Measurements from ENCODE around the gene C5orf24. TPM values are rescaled to one million over a fixed set of nuclear protein-coding genes. Genes with fewer than 3 reads are reported as not detected.
"Not testable (repeated sequence)": the region's sequence is repeated elsewhere in the genome, so short reads cannot be mapped to it uniquely, and the experiment has no call there.

C5orf24 gene
- polyA plus RNA-seq (ENCODE audit: insufficient read depth in 1 of 5, insufficient read length in 5 of 5, low replicate concordance in 1 of 5): 100 to 1,000 TPM in 1 of 5 donors, 10 to 100 TPM in 4; 64.3 to 109 (median 81.8) TPM
- long read RNA-seq, donor 1, full-length matches to known transcripts: 51 of 96 reads
- long read RNA-seq, donor 1, partial matches to known transcripts: 45 of 96 reads
- long read RNA-seq, donor 1, other reads (novel, unspliced or antisense): 0 of 96 reads
- long read RNA-seq, donor 2, full-length matches to known transcripts: 29 of 29 reads
- long read RNA-seq, donor 2, partial matches to known transcripts: 0 of 29 reads
- long read RNA-seq, donor 2, other reads (novel, unspliced or antisense): 0 of 29 reads
- long read RNA-seq, donor 3, full-length matches to known transcripts: 20 of 20 reads
- long read RNA-seq, donor 3, partial matches to known transcripts: 0 of 20 reads
- long read RNA-seq, donor 3, other reads (novel, unspliced or antisense): 0 of 20 reads
- long read RNA-seq, donor 4, full-length matches to known transcripts: 21 of 26 reads
- long read RNA-seq, donor 4, partial matches to known transcripts: 5 of 26 reads
- long read RNA-seq, donor 4, other reads (novel, unspliced or antisense): 0 of 26 reads
- long read RNA-seq, donor 5, full-length matches to known transcripts: 55 of 107 reads
- long read RNA-seq, donor 5, partial matches to known transcripts: 52 of 107 reads
- long read RNA-seq, donor 5, other reads (novel, unspliced or antisense): 0 of 107 reads
- long read RNA-seq, donor 6, full-length matches to known transcripts: 37 of 37 reads
- long read RNA-seq, donor 6, partial matches to known transcripts: 0 of 37 reads
- long read RNA-seq, donor 6, other reads (novel, unspliced or antisense): 0 of 37 reads
- long read RNA-seq, donor 7, full-length matches to known transcripts: 26 of 26 reads
- long read RNA-seq, donor 7, partial matches to known transcripts: 0 of 26 reads
- long read RNA-seq, donor 7, other reads (novel, unspliced or antisense): 0 of 26 reads
- long read RNA-seq, donor 8, full-length matches to known transcripts: 13 of 13 reads
- long read RNA-seq, donor 8, partial matches to known transcripts: 0 of 13 reads
- long read RNA-seq, donor 8, other reads (novel, unspliced or antisense): 0 of 13 reads

- DNase-seq: peak; percentile 97 to 98
These were observed at the start of gene C5orf24 for GRCh38 chr5:134845852-134846640. C5orf24 (plus strand) TSS chr5:134845968; CDS start chr5:134854901, 8,933 bp downstream.

GRCh38 chr5:134798468-134798867, 47.3 kb upstream of the C5orf24 start:
- no peak for DNase-seq

GRCh38 chr5:134803821-134804220, 41.9 kb upstream of the C5orf24 start:
- DNase-seq: no peak

- no peak for DNase-seq
These were observed 32.4 kb upstream of the C5orf24 start for GRCh38 chr5:134813407-134813806.

- DNase-seq: no peak
These were observed 31.9 kb upstream of the C5orf24 start for GRCh38 chr5:134813827-134814226.

GRCh38 chr5:134817006-134817405, 28.8 kb upstream of the C5orf24 start:
- DNase-seq: no peak

GRCh38 chr5:134818776-134819175, 27.0 kb upstream of the C5orf24 start:
- DNase-seq: no peak

GRCh38 chr5:134819407-134819963, 26.3 kb upstream of the C5orf24 start:
- DNase-seq: no peak

- DNase-seq: no peak
These were observed 23.9 kb upstream of the C5orf24 start for GRCh38 chr5:134821841-134822240.

- DNase-seq: no peak
These were observed 21.1 kb upstream of the C5orf24 start for GRCh38 chr5:134824681-134825080.

GRCh38 chr5:134825212-134825611, 20.6 kb upstream of the C5orf24 start:
- DNase-seq: no peak

GRCh38 chr5:134833340-134834032, 12.3 kb upstream of the C5orf24 start:
- DNase-seq: no peak

GRCh38 chr5:134835623-134836022, 10.1 kb upstream of the C5orf24 start:
- no peak for DNase-seq

GRCh38 chr5:134837530-134838181, 8.1 kb upstream of the C5orf24 start:
- DNase-seq: no peak

- DNase-seq: not testable (repeated sequence)
These were observed 7.4 kb upstream of the C5orf24 start for GRCh38 chr5:134838361-134838760.

- no peak for DNase-seq
These were observed 5.0 kb upstream of the C5orf24 start for GRCh38 chr5:134840811-134841210.

GRCh38 chr5:134844252-134844651, 1.5 kb upstream of the C5orf24 start:
- no peak for DNase-seq

GRCh38 chr5:134845335-134845851, 375 bp upstream of the C5orf24 start:
- no peak for DNase-seq

- no peak for DNase-seq
These were observed 833 bp downstream of the C5orf24 start for GRCh38 chr5:134846641-134846960.

Data from right lung (tissue), 10 donors.